A549 treated with Mapracorat at 1 μM for 4 hours (cell line): ENCODE measurements around the gene CD2BP2. TPM values are rescaled to one million over a fixed set of nuclear protein-coding genes. Genes with fewer than 3 reads are reported as not detected.

Source experiments
- total RNA-seq: library from RNA; stranded (reverse); fragments of 200-300 nt; extraction: Qiagen RNA extraction; gene quantifications from 5 replicates; pipeline ENCODE4 v1.2.3, GENCODE V29; 2022

The CD2BP2 gene
- 64.5 to 69.9 TPM (median 66.8 TPM) in 5 replicates for total RNA-seq

DNA sequence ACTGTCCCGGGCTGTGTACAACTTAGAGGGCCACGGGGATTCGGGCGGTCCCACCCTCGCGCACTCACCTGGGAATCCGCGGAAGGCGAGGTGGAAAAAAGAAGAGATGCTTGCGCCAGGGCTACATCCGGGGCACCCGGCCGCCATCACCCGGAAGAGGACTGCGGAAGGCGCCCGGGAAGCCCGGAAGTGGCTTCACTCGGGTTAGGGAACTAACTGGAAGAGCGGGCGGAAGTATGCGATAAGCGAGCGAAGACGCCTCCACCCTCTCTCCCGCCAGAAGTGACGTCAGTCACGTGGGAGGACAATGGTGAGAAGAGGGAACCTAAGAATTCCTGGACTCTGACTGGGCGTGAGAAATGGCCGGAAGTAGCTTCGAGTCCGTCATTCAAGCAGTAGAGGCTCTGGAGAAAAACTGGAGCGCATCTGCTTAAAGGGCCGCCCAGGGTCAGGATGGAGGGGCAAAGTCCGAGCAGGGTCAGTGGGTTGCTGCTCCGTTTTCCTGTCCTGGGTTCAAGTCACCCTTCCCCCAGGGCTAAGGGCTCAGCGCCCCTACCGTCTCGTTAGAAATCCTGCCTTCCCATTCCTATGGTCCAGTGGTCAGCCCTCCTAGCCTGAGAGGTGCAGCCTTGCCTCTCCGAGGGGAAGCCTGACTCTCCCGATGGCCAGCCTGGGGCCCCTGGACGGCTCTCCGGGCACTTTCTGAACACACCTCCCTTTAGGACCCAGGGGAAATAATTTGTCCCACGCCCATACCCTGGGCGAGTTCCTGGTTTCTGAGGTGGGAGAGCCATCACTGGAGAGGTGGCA is at the start of gene CD2BP2:
TSS of gene CD2BP2 (minus strand) at position 165 of the 810 bp plus-strand sequence. CDS start 627 bp downstream, outside the sequence.

DNA sequence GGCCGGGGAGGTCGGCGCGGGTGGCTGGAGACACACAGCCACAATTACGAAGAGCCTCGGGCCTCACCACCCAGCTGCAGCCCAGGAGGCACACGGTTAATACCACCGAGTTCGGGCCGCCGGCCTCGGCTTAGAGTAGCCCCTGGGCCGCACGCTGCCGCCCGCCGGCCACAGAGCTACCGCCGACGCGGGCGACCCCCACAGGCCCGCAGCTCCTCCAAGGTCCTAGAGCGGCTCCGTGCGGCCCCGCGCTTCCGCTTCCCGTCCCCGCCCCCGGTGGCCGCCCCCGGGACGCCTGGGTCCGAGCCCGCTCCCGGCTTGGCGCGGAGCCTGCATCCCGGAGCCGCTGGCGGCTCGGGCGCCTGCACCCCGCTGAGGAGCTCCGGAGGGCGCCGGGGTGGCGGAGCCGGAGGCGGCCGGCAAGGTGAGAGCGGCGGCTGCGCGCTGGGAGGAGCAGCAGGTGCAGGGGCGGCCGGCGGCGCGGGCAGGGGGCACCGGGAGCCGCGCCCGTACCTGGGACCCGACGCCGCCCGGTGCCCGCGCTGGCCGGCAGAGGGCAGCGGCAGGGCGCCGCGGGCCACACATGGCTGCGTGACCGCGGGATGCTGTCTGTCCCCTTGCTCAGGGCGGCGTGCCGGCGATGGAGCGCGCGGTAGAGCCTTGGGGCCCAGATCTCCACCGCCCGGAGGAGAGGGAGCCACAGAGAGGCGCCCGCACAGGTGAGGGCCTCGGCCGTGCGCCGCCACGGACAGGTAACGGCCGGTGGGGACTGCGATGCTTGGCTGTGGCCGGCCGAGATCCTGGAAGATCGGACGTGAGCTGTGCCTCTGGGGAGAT is 40.3 kb upstream of the CD2BP2 start, which contains the start of gene ZNF48:
TSS of gene ZNF48 (plus strand) at position 266 of the 837 bp plus-strand sequence. CDS start at position 641, 375 bp downstream.

DNA sequence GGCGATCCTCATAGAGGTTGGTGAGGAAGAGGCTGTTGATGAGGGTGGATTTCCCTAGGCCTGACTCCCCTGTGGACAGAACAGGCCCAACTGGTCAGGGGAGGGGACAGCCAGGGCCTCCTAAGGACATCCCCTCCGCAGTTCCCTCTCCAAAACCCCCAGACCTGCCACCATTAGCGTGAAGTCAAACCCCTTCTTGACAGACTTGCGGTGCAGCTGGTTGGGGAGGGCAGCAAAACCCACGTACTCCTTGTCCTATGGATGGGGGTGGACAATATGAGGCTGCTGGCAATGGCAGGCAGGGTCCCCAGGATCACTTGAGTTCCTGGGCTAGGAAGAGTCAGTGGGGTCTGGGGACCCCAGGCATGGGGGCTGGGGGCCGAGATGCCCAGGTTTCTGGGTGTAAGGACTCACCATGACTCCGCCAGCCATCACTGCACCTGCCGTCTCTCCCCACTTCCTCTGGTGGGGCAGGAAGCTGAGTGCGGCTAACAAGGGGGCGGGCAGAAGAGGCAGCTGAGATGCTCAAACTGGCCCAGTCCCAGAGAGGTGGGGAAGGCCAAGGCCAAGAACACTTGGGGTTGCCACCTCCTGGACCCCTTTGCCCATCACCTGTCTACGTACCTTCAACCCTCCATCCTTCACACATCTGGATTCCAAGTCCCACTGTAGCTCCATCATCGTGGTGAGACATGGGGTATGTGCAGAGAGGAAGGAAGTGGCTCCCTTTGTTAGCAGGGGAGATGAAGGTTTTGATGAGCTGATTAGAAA is 27.2 kb upstream of the CD2BP2 start, which contains the start of gene SEPTIN1:
TSS of gene SEPTIN1 (minus strand) at position 451 of the 771 bp plus-strand sequence. CDS start at position 432, 19 bp downstream.

DNA sequence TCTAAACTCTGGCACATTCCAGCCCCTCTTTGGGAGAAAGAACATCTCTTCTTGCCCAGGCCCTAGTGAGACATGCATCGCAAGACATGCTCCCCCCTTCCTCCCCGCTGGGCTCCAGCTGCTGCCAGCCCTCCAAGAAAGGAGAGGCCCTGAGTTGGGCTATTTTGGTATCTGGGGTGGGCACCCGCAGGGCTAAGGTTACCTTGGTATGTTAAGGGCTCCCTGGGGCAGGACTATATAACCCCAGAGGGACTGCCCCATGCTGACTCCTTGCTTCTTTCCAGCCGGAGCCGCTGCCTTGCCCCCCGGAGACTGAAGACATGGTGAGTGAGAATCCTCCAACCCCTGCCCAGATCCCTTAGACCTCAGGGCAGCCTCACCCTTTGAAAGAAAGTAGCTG is 19.4 kb upstream of the CD2BP2 start, which contains the start of gene MYL11:
TSS of gene MYL11 (plus strand) at position 265 of the 400 bp plus-strand sequence. CDS start at position 321, 56 bp downstream.

DNA sequence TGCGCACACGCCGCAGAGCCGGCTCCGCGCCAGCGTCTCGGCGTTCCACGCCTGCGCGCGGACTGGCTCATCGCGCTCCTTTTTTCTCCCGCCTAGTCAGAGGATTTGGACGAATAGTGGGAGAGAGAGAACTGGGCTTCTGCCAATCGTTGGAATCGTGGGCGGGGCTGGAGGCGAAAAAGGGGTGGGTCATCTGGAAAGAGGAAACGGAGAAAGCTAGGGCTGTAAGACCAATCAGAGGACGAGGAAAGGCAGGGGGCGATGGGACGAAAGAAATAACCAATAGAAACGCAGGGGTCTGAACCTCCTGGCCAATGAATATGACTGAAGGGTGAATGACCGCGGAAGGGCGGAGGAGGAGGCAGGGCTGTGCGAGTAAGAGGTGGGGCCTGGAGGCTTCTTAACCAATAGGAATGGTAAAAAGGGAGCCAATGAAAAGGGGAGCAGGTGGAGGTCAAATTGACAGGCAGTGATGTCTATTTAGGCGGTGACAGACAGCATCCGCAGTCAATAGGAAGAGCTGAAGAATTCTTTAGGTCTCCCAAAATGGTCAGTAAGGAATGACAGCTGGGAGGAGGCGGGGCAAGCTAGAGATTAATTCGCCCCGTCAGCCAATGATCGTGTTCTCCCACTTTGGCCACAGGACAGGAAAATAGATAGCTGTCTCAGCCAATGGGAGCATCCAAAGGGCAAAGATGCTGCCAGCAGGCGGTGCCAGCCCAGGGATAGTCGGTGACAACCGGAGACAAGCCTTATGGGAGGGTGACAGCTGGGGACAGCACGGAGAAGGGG is 15.5 kb upstream of the CD2BP2 start, which contains the start of gene TBC1D10B:
TSS of gene TBC1D10B (minus strand) at position 39 of the 792 bp plus-strand sequence. CDS start 311 bp downstream, outside the sequence.

Other genes with a start within 250 kb of the CD2BP2 start
- gene GDPD3, start 241.8 kb downstream of the CD2BP2 start, total RNA-seq = 1.3 to 2.2 TPM (median 1.8 TPM) in 5 replicates
- 32.5 to 35.2 TPM (median 32.9 TPM) in 5 replicates for gene MAPK3, start 232.1 kb downstream of the CD2BP2 start, total RNA-seq
- 2.0 to 3.6 TPM (median 2.8 TPM) in 5 replicates for gene CORO1A, start 171.7 kb downstream of the CD2BP2 start, total RNA-seq
- gene BOLA2B, start 161.6 kb downstream of the CD2BP2 start, total RNA-seq = 131 to 236 TPM (median 196 TPM) in 5 replicates
- 6.4 to 18.9 TPM (median 12.2 TPM) in 5 replicates for gene SLX1A, start 161.4 kb downstream of the CD2BP2 start, total RNA-seq
- 5.0 to 11.1 TPM (median 5.9 TPM) in 5 replicates for gene SULT1A3, start 156.1 kb downstream of the CD2BP2 start, total RNA-seq
- gene NPIPB13, start 106.8 kb downstream of the CD2BP2 start, total RNA-seq = 0.59 to 3.3 TPM (median 3.1 TPM) in 5 replicates
- 21.2 to 32.4 TPM (median 29.5 TPM) in 5 replicates for gene TBC1D10B, start 15.2 kb upstream of the CD2BP2 start, total RNA-seq
- 0.65 to 0.88 TPM in 2 of 5 replicates, not detected in the others for gene MYL11, start 19.5 kb upstream of the CD2BP2 start, total RNA-seq
- gene SEPTIN1, start 27.3 kb upstream of the CD2BP2 start, total RNA-seq = 1.00 to 2.6 TPM (median 1.9 TPM) in 5 replicates
- 11.7 to 15.2 TPM (median 12.2 TPM) in 5 replicates for gene ZNF48, start 40.1 kb upstream of the CD2BP2 start, total RNA-seq
- gene ZNF771, start 52.3 kb upstream of the CD2BP2 start, total RNA-seq = 2.8 to 6.1 TPM (median 5.3 TPM) in 5 replicates
- gene DCTPP1, start 74.7 kb upstream of the CD2BP2 start, total RNA-seq = 95.7 to 126 TPM (median 123 TPM) in 5 replicates
- 45.9 to 48.4 TPM (median 47.4 TPM) in 5 replicates for gene SEPHS2, start 90.6 kb upstream of the CD2BP2 start, total RNA-seq
- 0.03 to 0.21 TPM in 2 of 5 replicates, not detected in the others for gene ITGAL, start 117.4 kb upstream of the CD2BP2 start, total RNA-seq
- 37.5 to 47.8 TPM (median 45.5 TPM) in 5 replicates for gene ZNF768, start 171.3 kb upstream of the CD2BP2 start, total RNA-seq
- gene ZNF747, start 179.6 kb upstream of the CD2BP2 start, total RNA-seq = 3.2 to 5.0 TPM (median 3.8 TPM) in 5 replicates
- 4.1 to 6.7 TPM (median 6.4 TPM) in 5 replicates for gene ZNF764, start 203.1 kb upstream of the CD2BP2 start, total RNA-seq
- 4.9 to 8.7 TPM (median 6.6 TPM) in 5 replicates for gene ZNF688, start 216.4 kb upstream of the CD2BP2 start, total RNA-seq
- gene ZNF785, start 230.4 kb upstream of the CD2BP2 start, total RNA-seq = not detected in 5 replicates